H1 (cell line): ENCODE data around the gene RLBP1. TPM values are rescaled to one million over a fixed set of nuclear protein-coding genes. Genes with fewer than 3 reads are reported as not detected.

ENCODE experiments used
- CTCF ChIA-PET: fragments of 300-600 bp; sonication (Branson Sonifier 250); formaldehyde crosslinking; loops from one replicate; lab custom pipeline; 2021; ENCODE audit not compliant: partially characterized antibody; lab: Charles Lee
- POLR2A ChIA-PET: fragments of 300-600 bp; sonication (Branson Sonifier 250); formaldehyde crosslinking; loops from one replicate; lab custom pipeline; 2021; ENCODE audit warnings: inconsistent platforms; ENCODE audit not compliant: partially characterized antibody; lab: Charles Lee
- DNase-seq, 2 experiments: peaks; one replicate each; pipeline versions ENCODE4 v3.0.0 to v3.0.0-alpha.2; 2010 to 2022; ENCODE audit warnings: low spot score in 2 of 2, low read depth in 1 of 2, mixed read lengths in 1 of 2
- FAIRE-seq: peaks from 2 replicates; lab custom pipeline; 2011; peaks lifted over from hg19 to GRCh38; lab: Jason Lieb, UNC
- H2AFZ ChIP-seq: 2 replicates; pipeline ENCODE4 v1.8.1; 2012; ENCODE audit warnings: low read length, inconsistent platforms
- H2AK5ac ChIP-seq: 2 replicates; pipeline ENCODE4 v1.6.1; 2013; ENCODE audit warnings: low read depth, low read length
- H2BK120ac ChIP-seq: replicated peaks from 2 replicates; pipeline ENCODE3; 2013; ENCODE audit warnings: low read depth, low read length, inconsistent platforms
- H2BK12ac ChIP-seq: 2 replicates; pipeline ENCODE4 v1.6.1; 2013; ENCODE audit warnings: low read depth, low read length
- H2BK15ac ChIP-seq: 2 replicates; pipeline ENCODE4 v1.6.1; 2013; ENCODE audit warnings: low read length
- H2BK20ac ChIP-seq: 2 replicates; pipeline ENCODE4 v1.6.1; 2013; ENCODE audit warnings: low read length
- H2BK5ac ChIP-seq: 2 replicates; pipeline ENCODE4 v1.6.1; 2013; ENCODE audit warnings: low read depth, low read length
- H3K14ac ChIP-seq: 2 replicates; pipeline ENCODE4 v1.6.1; 2013; ENCODE audit warnings: inconsistent platforms; ENCODE audit not compliant: insufficient read length
- H3K18ac ChIP-seq: 2 replicates; pipeline ENCODE4 v1.6.1; 2013; ENCODE audit warnings: low read length; ENCODE audit errors: extremely low read depth
- H3K23ac ChIP-seq: 2 replicates; pipeline ENCODE4 v1.6.1; 2013; ENCODE audit warnings: inconsistent platforms; ENCODE audit not compliant: insufficient read length
- H3K23me2 ChIP-seq: 2 replicates; pipeline ENCODE4 v1.6.1; 2013; ENCODE audit warnings: low read depth, low read length
- H3K27ac ChIP-seq: 2 replicates; pipeline ENCODE4 v1.6.1; 2011; ENCODE audit warnings: low read depth, low read length, inconsistent platforms
- H3K27me3 ChIP-seq, 4 experiments: replicated peaks in 1 of 4; 1 replicate in 1 of 4; 2 replicates in 3 of 4; pipeline versions ENCODE4 v1.6.1 to v1.8.1; 2011 to 2013; ENCODE audit warnings: low read length in 3 of 4, mild to moderate bottlenecking in 3 of 4, inconsistent platforms in 2 of 4, mixed read lengths in 2 of 4, moderate library complexity in 1 of 4; ENCODE audit not compliant: control insufficient read depth in 3 of 4, insufficient read depth in 3 of 4; ENCODE audit errors: extremely low read depth in 1 of 4
- H3K36me3 ChIP-seq, 4 experiments: 2 replicates each; pipeline versions ENCODE4 v1.6.1 to v1.8.1; 2011 to 2013; ENCODE audit warnings: mild to moderate bottlenecking in 4 of 4, low read length in 3 of 4, moderate library complexity in 2 of 4, control low read depth in 1 of 4, inconsistent platforms in 1 of 4; ENCODE audit not compliant: insufficient read depth in 4 of 4, control insufficient read depth in 2 of 4
- H3K4ac ChIP-seq: replicated peaks from 2 replicates; pipeline ENCODE3; 2013; ENCODE audit warnings: low read length, low read depth, mixed read lengths, inconsistent platforms; ENCODE audit not compliant: insufficient read length
- H3K4me1 ChIP-seq, 4 experiments: replicated peaks in 1 of 4; 1 replicate in 1 of 4; 2 replicates in 3 of 4; pipeline versions ENCODE4 v1.6.1 to v1.8.1; 2011 to 2013; ENCODE audit warnings: low read length in 3 of 4, inconsistent platforms in 2 of 4, mixed read lengths in 1 of 4; ENCODE audit not compliant: insufficient read depth in 4 of 4, control insufficient read depth in 3 of 4
- H3K4me2 ChIP-seq, 2 experiments: 2 replicates each; pipeline versions ENCODE4 v1.6.1 to v1.8.1; 2011 to 2013; ENCODE audit warnings: low read depth in 2 of 2, low read length in 2 of 2, control low read depth in 1 of 2, inconsistent platforms in 1 of 2, mild to moderate bottlenecking in 1 of 2; ENCODE audit not compliant: insufficient read depth in 1 of 2
- H3K4me3 ChIP-seq, 4 experiments: fragments of 200-600, 300-600 bp in 1 of 4; sonication (generic), shearing (Covaris generic), sonication (Bioruptor Twin) in 1 of 4; 2 replicates each; pipeline versions ENCODE4 v1.5.1 to v1.8.1; 2011 to 2016; ENCODE audit warnings: low read length in 4 of 4, low read depth in 3 of 4, control low read depth in 2 of 4, inconsistent platforms in 2 of 4, mild to moderate bottlenecking in 2 of 4, mixed read lengths in 1 of 4, moderate library complexity in 1 of 4; ENCODE audit not compliant: insufficient read depth in 2 of 4; ENCODE audit errors: extremely low read depth in 1 of 4
- H3K56ac ChIP-seq: replicated peaks from 2 replicates; pipeline ENCODE3; 2013; ENCODE audit warnings: low read depth, mild to moderate bottlenecking, mixed read lengths, low read length, inconsistent platforms; ENCODE audit not compliant: insufficient read length
- H3K79me1 ChIP-seq: 2 replicates; pipeline ENCODE4 v1.6.1; 2013; ENCODE audit warnings: low read depth, low read length, control low read depth
- H3K79me2 ChIP-seq, 2 experiments: 2 replicates each; pipeline versions ENCODE4 v1.6.1 to v1.8.1; 2012 to 2013; ENCODE audit warnings: low read length in 2 of 2, mild to moderate bottlenecking in 2 of 2, inconsistent platforms in 1 of 2; ENCODE audit not compliant: insufficient read depth in 2 of 2, control insufficient read depth in 1 of 2
- H3K9ac ChIP-seq, 4 experiments: replicated peaks in 1 of 4; 1 replicate in 1 of 4; 2 replicates in 3 of 4; pipeline versions ENCODE4 v1.6.1 to v1.8.1; 2011 to 2013; ENCODE audit warnings: low read depth in 3 of 4, low read length in 3 of 4, control low read depth in 2 of 4, mild to moderate bottlenecking in 2 of 4, moderate library complexity in 2 of 4, inconsistent platforms in 1 of 4; ENCODE audit errors: extremely low read depth in 1 of 4
- H3K9me3 ChIP-seq, 2 experiments: 2 replicates each; pipeline versions ENCODE4 v1.6.1 to v1.8.1; 2012 to 2013; ENCODE audit warnings: mild to moderate bottlenecking in 2 of 2, moderate library complexity in 2 of 2, control low read depth in 1 of 2, inconsistent platforms in 1 of 2, low read depth in 1 of 2, low read length in 1 of 2, mixed read lengths in 1 of 2; ENCODE audit not compliant: insufficient read depth in 2 of 2
- H4K20me1 ChIP-seq, 2 experiments: replicated peaks in 1 of 2; 2 replicates each; pipeline versions ENCODE3 to v1.8.1; 2011 to 2013; ENCODE audit warnings: inconsistent platforms in 2 of 2, low read length in 2 of 2, mild to moderate bottlenecking in 1 of 2; ENCODE audit not compliant: insufficient read depth in 2 of 2, control insufficient read depth in 1 of 2
- H4K5ac ChIP-seq: 2 replicates; pipeline ENCODE4 v1.6.1; 2013; ENCODE audit warnings: low read length, low read depth, mixed read lengths, inconsistent platforms; ENCODE audit not compliant: insufficient read length
- H4K8ac ChIP-seq: 2 replicates; pipeline ENCODE4 v1.8.0; 2013; ENCODE audit warnings: mild to moderate bottlenecking, moderate library complexity, low read length, inconsistent platforms; ENCODE audit not compliant: insufficient read depth; ENCODE audit errors: extremely low read depth
- H4K91ac ChIP-seq: replicated peaks from 2 replicates; pipeline ENCODE3; 2013; ENCODE audit warnings: low read length, mixed read lengths, inconsistent platforms; ENCODE audit not compliant: insufficient read length
- CEBPB ChIP-seq: IDR thresholded peaks from 2 replicates; pipeline ENCODE4 v1.6.1; 2012; ENCODE audit warnings: low read depth, low read length
- HDAC6 ChIP-seq: IDR thresholded peaks from one replicate; pipeline ENCODE4 v1.7.1; 2012; ENCODE audit warnings: low read depth, mild to moderate bottlenecking, inconsistent platforms, low read length, moderate library complexity
- NRF1 ChIP-seq: IDR thresholded peaks from 2 replicates; pipeline ENCODE4 v1.6.1; 2011; ENCODE audit warnings: mild to moderate bottlenecking, low read depth, low read length, improper control_type of control experiment
- PHF8 ChIP-seq: fragments of 200-600 bp; sonication (generic); conservative IDR thresholded peaks from 2 replicates; pipeline ENCODE4 v1.7.1; 2012; ENCODE audit warnings: low read depth, mild to moderate bottlenecking, inconsistent platforms, low read length, moderate library complexity
- POLR2AphosphoS5 ChIP-seq: IDR thresholded peaks from 2 replicates; pipeline ENCODE4 v1.6.1; 2011; ENCODE audit warnings: low read depth, low read length
- RAD21 ChIP-seq, 2 experiments: IDR thresholded peaks in 1 of 2; conservative IDR thresholded peaks in 1 of 2; 2 replicates each; pipeline ENCODE4 v1.6.1; 2011; ENCODE audit warnings: low read depth in 2 of 2, low read length in 2 of 2, improper control_type of control experiment in 1 of 2, inconsistent platforms in 1 of 2, mild to moderate bottlenecking in 1 of 2, moderate library complexity in 1 of 2
- RXRA ChIP-seq: IDR thresholded peaks from 2 replicates; pipeline ENCODE4 v1.6.1; 2011; ENCODE audit warnings: low read depth, mild to moderate bottlenecking, low read length, moderate library complexity; ENCODE audit not compliant: insufficient read depth
- SP1 ChIP-seq: IDR thresholded peaks from 2 replicates; pipeline ENCODE4 v1.6.1; 2011; ENCODE audit warnings: low read depth, low read length
- SRF ChIP-seq: IDR thresholded peaks from 2 replicates; pipeline ENCODE4 v1.6.1; 2011; ENCODE audit warnings: mild to moderate bottlenecking, low read depth, low read length, moderate library complexity
- SUZ12 ChIP-seq: fragments of 200-600 bp; sonication (generic); IDR thresholded peaks from 2 replicates; pipeline ENCODE4 v1.6.1; 2012; ENCODE audit warnings: mild to moderate bottlenecking, inconsistent platforms, low read length, moderate library complexity, mixed read lengths
- TAF7 ChIP-seq: optimal IDR thresholded peaks from 2 replicates; pipeline ENCODE3; 2011; ENCODE audit warnings: low read depth, mild to moderate bottlenecking, inconsistent platforms, low read length, moderate library complexity, borderline replicate concordance
- YY1 ChIP-seq: IDR thresholded peaks from 2 replicates; pipeline ENCODE4 v1.6.1; 2011; ENCODE audit warnings: low read depth, mild to moderate bottlenecking, low read length
- ZNF274 ChIP-seq: IDR thresholded peaks from 2 replicates; pipeline ENCODE4 v1.7.0; 2012; ENCODE audit warnings: low read length, borderline replicate concordance; ENCODE audit errors: extremely low read depth
- WGBS, 2 experiments: shearing (Covaris generic) in 1 of 2; methylation state at CpG; one replicate each; pipeline versions ENCODE4 v1.1.6 to v1.1.7; 2013 to 2015; ENCODE audit warnings: low lambda C conversion rate in 2 of 2, mixed read lengths in 2 of 2, inconsistent platforms in 1 of 2, low coverage in 1 of 2, missing lambda C conversion rate in 1 of 2; ENCODE audit not compliant: insufficient replicate concordance in 2 of 2, insufficient coverage in 1 of 2, insufficient read length in 1 of 2; ENCODE audit errors: extremely low coverage in 1 of 2, missing lambda C conversion rate in 1 of 2; 5-methylcytosine and 5-hydroxymethylcytosine counted together
- polyA plus RNA-seq, 7 experiments: library from polyadenylated mRNA; depleted of rRNA in 3 of 7; stranded (reverse) in 5 of 7; unstranded in 2 of 7; fragments of >200 nt in 5 of 7; fragments of 200-250 nt in 2 of 7; gene quantifications; 1 replicate in 5 of 7; 2 replicates in 1 of 7; 4 replicates in 1 of 7; pipeline versions ENCODE4 v1.2.1 to v1.2.3, GENCODE V29; 2011 to 2013; ENCODE audit warnings: missing spikeins in 2 of 7, mixed read lengths in 2 of 7
- total RNA-seq: library from RNA; stranded (reverse); fragmentation: NEBNext Ultra II Directional; extraction: Animal tissue kit (Norgen Biotek cat#: 25700); gene quantifications from 2 replicates; pipeline ENCODE4 v1.2.1, GENCODE V29; 2021

The RLBP1 gene
- total and polyA plus RNA-seq, 2 of the 8 experiments (the other 6 are each of a cell fraction or from before 2014, with no cell fraction given), result 0.05 TPM; not detected in 1

- Histone ChIP-seq H3K79me2 (no peaks in the 10 kb centered on the region), H2BK120ac (no peak overlapping the region), H2BK20ac (peak overlapping the region; percentile 2; the same call in 1 of the 2 replicates), H3K4me3 (no peak overlapping the region), H2BK12ac (peak overlapping the region; percentile 89), H3K9me3 (no peaks in the 10 kb centered on the region), H2AK5ac (peak overlapping the region; percentile 94; the same call in 1 of the 2 replicates), H3K9ac (no peak overlapping the region), H3K4ac (no peak overlapping the region), H3K56ac (no peak overlapping the region), H3K23ac (no peak overlapping the region), H3K79me1 (no peaks in the 10 kb centered on the region), H3K36me3 (no peaks in the 10 kb centered on the region), H4K5ac (no peak overlapping the region), H3K4me2 (peak overlapping the region in 1 of 2 experiments; percentile 3; a peak in 1 of 4 replicates), H3K18ac (peak overlapping the region; percentile 24; the same call in 1 of the 2 replicates), H2BK15ac (no peak overlapping the region), H3K4me1 (peaks cover 8 to 34% (median 15%) of the 10 kb centered on the region in 4 experiments), H4K8ac (no peak overlapping the region), H2AFZ (no peak overlapping the region), H2BK5ac (peak overlapping the region; percentile 22; the same call in 1 of the 2 replicates), H3K14ac (no peak overlapping the region), H4K20me1 (peaks cover 0 to 2% of the 10 kb centered on the region in 2 experiments), H3K27ac (no peak overlapping the region), H3K23me2 (no peaks in the 10 kb centered on the region), H3K27me3 (no peaks in the 10 kb centered on the region), H4K91ac (no peak overlapping the region)
- ChIA-PET POLR2A (interaction anchor here (0.7 to 1.8 kb wide), 4 partner anchors 21 to 303 kb away, joined by 3 to 4 read pairs (median 4); partner anchors contain the start of gene HAPLN3), CTCF (interaction anchor here (0.7 to 2.2 kb wide), 8 partner anchors 8 to 308 kb away, joined by 3 to 7 read pairs (median 3); no protein-coding TSS in a partner anchor)
- FAIRE-seq (peak; percentile 13), DNase-seq (no peak)
- WGBS, 2 experiments, result 86% methylated on average over 3 of the region's 3 CpGs; no CpG with 5 or more reads in 1 of the 2 experiments
- TF ChIP-seq PHF8 (no peak), TAF7 (no peak), SP1 (no peak), SRF (no peak), RAD21 (IDR thresholded peaks at IDR 0.05 in 1 of 2, conservative IDR thresholded peaks at IDR 0.05 in 1 of 2; ENCODE audit: low read depth in 2 of 2, low read length in 2 of 2) (no peak), YY1 (no peak), ZNF274 (no peak), NRF1 (no peak), POLR2AphosphoS5 (no peak), HDAC6 (no peak), RXRA (no peak), CEBPB (no peak), SUZ12 (no peak)
These were observed 22.4 kb downstream of the RLBP1 start for GRCh38 chr15:89198934-89199333.
